HepG2 (cell line): ENCODE data around the gene DUS1L. TPM values are rescaled to one million over a fixed set of nuclear protein-coding genes. Genes with fewer than 3 reads are reported as not detected.

Source experiments
- GZF1 ChIP-seq: sonication (generic); formaldehyde crosslinking; IDR thresholded peaks from 2 replicates; pipeline ENCODE4 v1.5.1; 2020; ENCODE audit warnings: mild to moderate bottlenecking, missing genetic modification reagents
- NR1H2 ChIP-seq: sonication (generic); formaldehyde crosslinking; IDR thresholded peaks from 2 replicates; pipeline ENCODE4 v1.8.1; 2022; ENCODE audit warnings: low read depth, missing genetic modification reagents, borderline replicate concordance
- SOX13 ChIP-seq, 3 experiments: fragments of 450-650 bp in 1 of 3; sonication (generic) in 1 of 3; formaldehyde crosslinking in 1 of 3; IDR thresholded peaks in 2 of 3; conservative IDR thresholded peaks in 1 of 3; 2 replicates each; pipeline versions ENCODE4 v1.5.0 to v1.6.1; 2016 to 2020; ENCODE audit warnings: antibody characterized with exemption in 1 of 3, mild to moderate bottlenecking in 1 of 3, missing compliant biosample characterization in 1 of 3, missing genetic modification reagents in 1 of 3, moderate library complexity in 1 of 3
- ZBTB7A ChIP-seq: sonication (generic); formaldehyde crosslinking; IDR thresholded peaks from 2 replicates; pipeline ENCODE4 v1.8.0; 2022; ENCODE audit warnings: mild to moderate bottlenecking, missing genetic modification reagents
- ZC3H4 ChIP-seq: sonication (generic); formaldehyde crosslinking; IDR thresholded peaks from 2 replicates; pipeline ENCODE4 v1.4.0; 2020; ENCODE audit warnings: missing genetic modification reagents, borderline replicate concordance
- ZFP37 ChIP-seq: sonication (generic); formaldehyde crosslinking; IDR thresholded peaks from 2 replicates; pipeline ENCODE4 v1.4.0; 2020; ENCODE audit warnings: missing genetic modification reagents, borderline replicate concordance
- ZNF10 ChIP-seq: sonication (generic); formaldehyde crosslinking; IDR thresholded peaks from 2 replicates; pipeline ENCODE4 v1.4.0; 2020; ENCODE audit warnings: mild to moderate bottlenecking, low read depth, missing genetic modification reagents, borderline replicate concordance
- ZNF232 ChIP-seq: sonication (generic); formaldehyde crosslinking; IDR thresholded peaks from 2 replicates; pipeline ENCODE4 v1.4.0; 2020; ENCODE audit warnings: missing genetic modification reagents, borderline replicate concordance
- ZNF547 ChIP-seq: sonication (generic); formaldehyde crosslinking; IDR thresholded peaks from 2 replicates; pipeline ENCODE4 v1.5.1; 2020; ENCODE audit warnings: mild to moderate bottlenecking, missing genetic modification reagents
- ZNF598 ChIP-seq: sonication (generic); formaldehyde crosslinking; IDR thresholded peaks from 2 replicates; pipeline ENCODE4 v1.5.1; 2020; ENCODE audit warnings: mild to moderate bottlenecking, missing genetic modification reagents, borderline replicate concordance
- polyA plus RNA-seq, 8 experiments: library from polyadenylated mRNA; depleted of rRNA in 3 of 8; stranded (reverse) in 7 of 8; unstranded in 1 of 8; fragments of >200 nt; fragmentation: Illumina TruSeq in 4 of 8; extraction: Trizol in 4 of 8; gene quantifications; 2 replicates each; pipeline versions ENCODE4 v1.2.1 to v1.2.3, GENCODE V29; 2011 to 2016; ENCODE audit warnings: low read depth in 4 of 8, missing spikeins in 1 of 8, mixed read lengths in 1 of 8; ENCODE audit not compliant: insufficient read depth in 1 of 8
- total RNA-seq, 5 experiments: library from RNA; depleted of rRNA; stranded (reverse); fragments of >200 nt; fragmentation: Illumina TruSeq; extraction: Trizol; gene quantifications; 2 replicates each; pipeline ENCODE4 v1.2.3, GENCODE V29; 2016; ENCODE audit warnings: low read depth in 1 of 5
- TF ChIP-seq, protein P1 (sequence below): sonication (generic); formaldehyde crosslinking; IDR thresholded peaks from 2 replicates; pipeline ENCODE4 v1.4.0; 2020; ENCODE audit warnings: mild to moderate bottlenecking, missing genetic modification reagents, borderline replicate concordance
- TF ChIP-seq, protein P2 (sequence below): sonication (generic); formaldehyde crosslinking; IDR thresholded peaks from 2 replicates; pipeline ENCODE4 v1.5.1; 2020; ENCODE audit warnings: mild to moderate bottlenecking, moderate library complexity, missing genetic modification reagents
- TF ChIP-seq, protein P3 (sequence below): sonication (generic); formaldehyde crosslinking; IDR thresholded peaks from 2 replicates; pipeline ENCODE4 v1.4.0; 2020; ENCODE audit warnings: missing genetic modification reagents
- TF ChIP-seq, protein P4 (sequence below): sonication (generic); formaldehyde crosslinking; IDR thresholded peaks from 2 replicates; pipeline ENCODE4 v1.9.0; 2021; ENCODE audit warnings: mild to moderate bottlenecking, missing genetic modification reagents

Gene DUS1L
- total and polyA plus RNA-seq, 2 of the 13 experiments (the other 11 are each of a cell fraction or from before 2014, with no cell fraction given), result 81.0 to 109 TPM

DNA sequence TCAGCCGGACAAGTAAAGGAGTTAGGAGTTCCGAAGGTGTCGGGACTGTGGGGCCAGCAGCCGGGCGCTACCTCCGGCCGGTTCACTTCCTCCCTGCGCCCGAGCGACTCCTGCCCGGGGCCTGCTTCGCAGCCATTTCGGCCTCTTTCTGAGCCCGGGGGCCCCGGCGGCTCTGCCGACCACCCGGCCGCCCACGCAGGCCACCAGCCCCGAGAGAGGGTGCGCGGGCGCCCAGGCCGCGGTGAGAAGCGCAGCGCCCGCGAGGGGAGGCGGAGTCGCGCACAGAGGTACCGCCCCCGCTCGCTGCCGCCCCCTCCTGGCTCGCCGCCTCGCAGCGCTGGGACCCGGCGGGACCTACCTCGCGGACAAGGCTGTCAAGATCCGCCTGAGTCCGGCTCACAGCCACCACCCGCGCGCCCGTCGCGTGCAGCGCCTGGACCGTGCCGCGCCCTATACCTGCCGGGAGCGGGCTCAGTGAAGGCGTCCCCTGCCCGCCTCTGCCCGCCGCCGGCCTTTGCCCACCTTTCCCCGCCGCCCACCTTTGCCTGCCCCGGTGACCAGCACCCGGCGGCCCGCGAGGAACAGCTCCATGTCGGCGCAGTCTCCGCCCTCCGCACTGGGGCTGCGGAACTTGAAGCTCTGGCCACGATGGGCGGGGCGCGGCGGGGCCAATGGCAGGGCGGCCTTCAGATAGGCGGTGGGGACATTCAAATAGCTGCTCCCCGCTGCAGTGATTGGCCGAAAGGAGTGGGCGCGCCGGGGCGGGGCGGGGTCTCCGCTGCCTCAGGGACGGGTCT, 28.3 kb downstream of the DUS1L start, which contains the start of gene DCXR (continued):
- TF ChIP-seq, protein P1, sequence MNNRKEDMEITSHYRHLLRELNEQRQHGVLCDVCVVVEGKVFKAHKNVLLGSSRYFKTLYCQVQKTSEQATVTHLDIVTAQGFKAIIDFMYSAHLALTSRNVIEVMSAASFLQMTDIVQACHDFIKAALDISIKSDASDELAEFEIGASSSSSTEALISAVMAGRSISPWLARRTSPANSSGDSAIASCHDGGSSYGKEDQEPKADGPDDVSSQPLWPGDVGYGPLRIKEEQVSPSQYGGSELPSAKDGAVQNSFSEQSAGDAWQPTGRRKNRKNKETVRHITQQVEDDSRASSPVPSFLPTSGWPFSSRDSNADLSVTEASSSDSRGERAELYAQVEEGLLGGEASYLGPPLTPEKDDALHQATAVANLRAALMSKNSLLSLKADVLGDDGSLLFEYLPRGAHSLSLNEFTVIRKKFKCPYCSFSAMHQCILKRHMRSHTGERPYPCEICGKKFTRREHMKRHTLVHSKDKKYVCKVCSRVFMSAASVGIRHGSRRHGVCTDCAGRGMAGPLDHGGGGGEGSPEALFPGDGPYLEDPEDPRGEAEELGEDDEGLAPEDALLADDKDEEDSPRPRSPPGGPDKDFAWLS (CRISPR knock-in tag), result no peak
- TF ChIP-seq, protein P2, sequence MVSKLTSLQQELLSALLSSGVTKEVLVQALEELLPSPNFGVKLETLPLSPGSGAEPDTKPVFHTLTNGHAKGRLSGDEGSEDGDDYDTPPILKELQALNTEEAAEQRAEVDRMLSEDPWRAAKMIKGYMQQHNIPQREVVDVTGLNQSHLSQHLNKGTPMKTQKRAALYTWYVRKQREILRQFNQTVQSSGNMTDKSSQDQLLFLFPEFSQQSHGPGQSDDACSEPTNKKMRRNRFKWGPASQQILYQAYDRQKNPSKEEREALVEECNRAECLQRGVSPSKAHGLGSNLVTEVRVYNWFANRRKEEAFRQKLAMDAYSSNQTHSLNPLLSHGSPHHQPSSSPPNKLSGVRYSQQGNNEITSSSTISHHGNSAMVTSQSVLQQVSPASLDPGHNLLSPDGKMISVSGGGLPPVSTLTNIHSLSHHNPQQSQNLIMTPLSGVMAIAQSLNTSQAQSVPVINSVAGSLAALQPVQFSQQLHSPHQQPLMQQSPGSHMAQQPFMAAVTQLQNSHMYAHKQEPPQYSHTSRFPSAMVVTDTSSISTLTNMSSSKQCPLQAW (CRISPR knock-in tag), result no peak; the same call in none of the 2 replicates
- TF ChIP-seq NR1H2 (CRISPR knock-in tag), result peak; percentile 60
- no peak for TF ChIP-seq ZNF10
- TF ChIP-seq, protein P3, sequence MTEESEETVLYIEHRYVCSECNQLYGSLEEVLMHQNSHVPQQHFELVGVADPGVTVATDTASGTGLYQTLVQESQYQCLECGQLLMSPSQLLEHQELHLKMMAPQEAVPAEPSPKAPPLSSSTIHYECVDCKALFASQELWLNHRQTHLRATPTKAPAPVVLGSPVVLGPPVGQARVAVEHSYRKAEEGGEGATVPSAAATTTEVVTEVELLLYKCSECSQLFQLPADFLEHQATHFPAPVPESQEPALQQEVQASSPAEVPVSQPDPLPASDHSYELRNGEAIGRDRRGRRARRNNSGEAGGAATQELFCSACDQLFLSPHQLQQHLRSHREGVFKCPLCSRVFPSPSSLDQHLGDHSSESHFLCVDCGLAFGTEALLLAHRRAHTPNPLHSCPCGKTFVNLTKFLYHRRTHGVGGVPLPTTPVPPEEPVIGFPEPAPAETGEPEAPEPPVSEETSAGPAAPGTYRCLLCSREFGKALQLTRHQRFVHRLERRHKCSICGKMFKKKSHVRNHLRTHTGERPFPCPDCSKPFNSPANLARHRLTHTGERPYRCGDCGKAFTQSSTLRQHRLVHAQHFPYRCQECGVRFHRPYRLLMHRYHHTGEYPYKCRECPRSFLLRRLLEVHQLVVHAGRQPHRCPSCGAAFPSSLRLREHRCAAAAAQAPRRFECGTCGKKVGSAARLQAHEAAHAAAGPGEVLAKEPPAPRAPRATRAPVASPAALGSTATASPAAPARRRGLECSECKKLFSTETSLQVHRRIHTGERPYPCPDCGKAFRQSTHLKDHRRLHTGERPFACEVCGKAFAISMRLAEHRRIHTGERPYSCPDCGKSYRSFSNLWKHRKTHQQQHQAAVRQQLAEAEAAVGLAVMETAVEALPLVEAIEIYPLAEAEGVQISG (CRISPR knock-in tag), result peak; percentile 85
- no peak for TF ChIP-seq ZNF232 (CRISPR knock-in tag)
- TF ChIP-seq ZNF547 (CRISPR knock-in tag), result peak; percentile 75
- TF ChIP-seq ZFP37 (CRISPR knock-in tag), result no peak
- TF ChIP-seq ZNF598 (CRISPR knock-in tag), result no peak; the same call in 1 of the 2 replicates
- TF ChIP-seq GZF1 (CRISPR knock-in tag), result no peak
- TF ChIP-seq ZC3H4 (CRISPR knock-in tag), result no peak
- TF ChIP-seq, protein P4, sequence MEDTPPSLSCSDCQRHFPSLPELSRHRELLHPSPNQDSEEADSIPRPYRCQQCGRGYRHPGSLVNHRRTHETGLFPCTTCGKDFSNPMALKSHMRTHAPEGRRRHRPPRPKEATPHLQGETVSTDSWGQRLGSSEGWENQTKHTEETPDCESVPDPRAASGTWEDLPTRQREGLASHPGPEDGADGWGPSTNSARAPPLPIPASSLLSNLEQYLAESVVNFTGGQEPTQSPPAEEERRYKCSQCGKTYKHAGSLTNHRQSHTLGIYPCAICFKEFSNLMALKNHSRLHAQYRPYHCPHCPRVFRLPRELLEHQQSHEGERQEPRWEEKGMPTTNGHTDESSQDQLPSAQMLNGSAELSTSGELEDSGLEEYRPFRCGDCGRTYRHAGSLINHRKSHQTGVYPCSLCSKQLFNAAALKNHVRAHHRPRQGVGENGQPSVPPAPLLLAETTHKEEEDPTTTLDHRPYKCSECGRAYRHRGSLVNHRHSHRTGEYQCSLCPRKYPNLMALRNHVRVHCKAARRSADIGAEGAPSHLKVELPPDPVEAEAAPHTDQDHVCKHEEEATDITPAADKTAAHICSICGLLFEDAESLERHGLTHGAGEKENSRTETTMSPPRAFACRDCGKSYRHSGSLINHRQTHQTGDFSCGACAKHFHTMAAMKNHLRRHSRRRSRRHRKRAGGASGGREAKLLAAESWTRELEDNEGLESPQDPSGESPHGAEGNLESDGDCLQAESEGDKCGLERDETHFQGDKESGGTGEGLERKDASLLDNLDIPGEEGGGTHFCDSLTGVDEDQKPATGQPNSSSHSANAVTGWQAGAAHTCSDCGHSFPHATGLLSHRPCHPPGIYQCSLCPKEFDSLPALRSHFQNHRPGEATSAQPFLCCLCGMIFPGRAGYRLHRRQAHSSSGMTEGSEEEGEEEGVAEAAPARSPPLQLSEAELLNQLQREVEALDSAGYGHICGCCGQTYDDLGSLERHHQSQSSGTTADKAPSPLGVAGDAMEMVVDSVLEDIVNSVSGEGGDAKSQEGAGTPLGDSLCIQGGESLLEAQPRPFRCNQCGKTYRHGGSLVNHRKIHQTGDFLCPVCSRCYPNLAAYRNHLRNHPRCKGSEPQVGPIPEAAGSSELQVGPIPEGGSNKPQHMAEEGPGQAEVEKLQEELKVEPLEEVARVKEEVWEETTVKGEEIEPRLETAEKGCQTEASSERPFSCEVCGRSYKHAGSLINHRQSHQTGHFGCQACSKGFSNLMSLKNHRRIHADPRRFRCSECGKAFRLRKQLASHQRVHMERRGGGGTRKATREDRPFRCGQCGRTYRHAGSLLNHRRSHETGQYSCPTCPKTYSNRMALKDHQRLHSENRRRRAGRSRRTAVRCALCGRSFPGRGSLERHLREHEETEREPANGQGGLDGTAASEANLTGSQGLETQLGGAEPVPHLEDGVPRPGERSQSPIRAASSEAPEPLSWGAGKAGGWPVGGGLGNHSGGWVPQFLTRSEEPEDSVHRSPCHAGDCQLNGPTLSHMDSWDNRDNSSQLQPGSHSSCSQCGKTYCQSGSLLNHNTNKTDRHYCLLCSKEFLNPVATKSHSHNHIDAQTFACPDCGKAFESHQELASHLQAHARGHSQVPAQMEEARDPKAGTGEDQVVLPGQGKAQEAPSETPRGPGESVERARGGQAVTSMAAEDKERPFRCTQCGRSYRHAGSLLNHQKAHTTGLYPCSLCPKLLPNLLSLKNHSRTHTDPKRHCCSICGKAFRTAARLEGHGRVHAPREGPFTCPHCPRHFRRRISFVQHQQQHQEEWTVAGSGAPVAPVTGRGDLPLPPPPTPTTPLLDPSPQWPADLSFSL (CRISPR knock-in tag), result no peak
- no peak; the same call in 1 of the 2 replicates for TF ChIP-seq SOX13 (IDR thresholded peaks at IDR 0.05)
- peak in 1 of 2 experiments; percentile 27; a peak in 1 of 4 replicates for TF ChIP-seq SOX13 (CRISPR knock-in tag; conservative IDR thresholded peaks at IDR 0.05 in 1 of 2, IDR thresholded peaks at IDR 0.05 in 1 of 2)
- no peak; the same call in none of the 2 replicates for TF ChIP-seq ZBTB7A (CRISPR knock-in tag)
